Prostate gland (tissue), 2 donors: ENCODE data around the gene PHLDB1. TPM values are rescaled to one million over a fixed set of nuclear protein-coding genes. Genes with fewer than 3 reads are reported as not detected.

Experiments used
- DNase-seq: peaks from one replicate; pipeline ENCODE4 v3.0.0-alpha.2; 2019; ENCODE audit warnings: low spot score
- H3K27ac ChIP-seq, 2 donors: fragments of 200-600 bp; sonication (generic); 2 replicates each; pipeline ENCODE4 v1.5.1; 2017 to 2019
- H3K27me3 ChIP-seq: fragments of 200-600 bp; sonication (generic); replicated peaks from 2 replicates; pipeline ENCODE4 v1.5.1; 2019; ENCODE audit not compliant: insufficient read depth
- H3K36me3 ChIP-seq, 2 donors: fragments of 200-600 bp; sonication (generic); 1 replicate in 1 of 2; 2 replicates in 1 of 2; pipeline versions ENCODE4 v1.5.1 to v1.8.1; 2017 to 2019
- H3K4me1 ChIP-seq: fragments of 200-600 bp; sonication (generic); replicated peaks from 2 replicates; pipeline ENCODE4 v1.5.1; 2019
- H3K4me3 ChIP-seq, 2 donors: fragments of 200-600 bp; sonication (generic); 2 replicates each; pipeline ENCODE4 v1.5.1; 2017 to 2019
- H3K9me3 ChIP-seq: fragments of 200-600 bp; sonication (generic); 2 replicates; pipeline ENCODE4 v1.5.1; 2017
- CTCF ChIP-seq, 4 experiments: fragments of 200-600 bp in 2 of 4; fragments of 450-650 bp in 2 of 4; sonication (generic) in 2 of 4; IDR thresholded peaks; 1 replicate in 3 of 4; 2 replicates in 1 of 4; pipeline ENCODE4 v1.5.1; 2016 to 2019; ENCODE audit warnings: antibody characterized with exemption in 4 of 4, mild to moderate bottlenecking in 2 of 4, moderate library complexity in 2 of 4
- POLR2A ChIP-seq: fragments of 450-650 bp; IDR thresholded peaks from one replicate; pipeline ENCODE4 v1.6.1; 2016; ENCODE audit warnings: antibody characterized with exemption, mild to moderate bottlenecking
- POLR2AphosphoS5 ChIP-seq: sonication (generic); formaldehyde crosslinking; IDR thresholded peaks from one replicate; pipeline ENCODE4 v1.6.1; 2017; ENCODE audit warnings: antibody characterized with exemption
- WGBS: methylation state at CpG from one replicate; pipeline ENCODE4 v1.1.5; 2018; 5-methylcytosine and 5-hydroxymethylcytosine counted together
- intact Hi-C: fragments of 100-400 bp; cut with DNase I; formaldehyde crosslinking; loops from one replicate; pipeline ENCODE4 v1.14.2; 2022
- total RNA-seq, 2 donors: library from RNA; depleted of rRNA; stranded (reverse); fragments of >200 nt; gene quantifications; one replicate each; pipeline ENCODE4 v1.1.0, GENCODE V29; 2016

PHLDB1 gene
- total RNA-seq, 2 donors from 2014 or later: 74.5 to 113 TPM

GRCh38 chr11:118618115-118618990 lies 10.9 kb downstream of the PHLDB1 start:
- intact Hi-C loops: no loop called here
- no peak overlapping the region for H3K4me3 ChIP-seq
- TF ChIP-seq POLR2A: no peak
- peak; percentile 25 for TF ChIP-seq POLR2AphosphoS5
- DNase-seq: peak; percentile 52
- peaks cover 20% of the 10 kb centered on the region for H3K4me1 ChIP-seq
- H3K27me3 ChIP-seq: no peaks in the 10 kb centered on the region
- peak overlapping the region; percentile 83 to 87 for H3K27ac ChIP-seq
- WGBS: 20% methylated on average over 11 of the region's 11 CpGs
- no peaks in the 10 kb centered on the region for H3K9me3 ChIP-seq
- H3K36me3 ChIP-seq: no peaks in the 10 kb centered on the region

GRCh38 chr11:118618991-118619375 lies 11.6 kb downstream of the PHLDB1 start:
- no peaks in the 10 kb centered on the region for H3K9me3 ChIP-seq
- peaks cover 20% of the 10 kb centered on the region for H3K4me1 ChIP-seq
- no peaks in the 10 kb centered on the region for H3K36me3 ChIP-seq
- WGBS: 22% methylated on average over 4 of the region's 4 CpGs
- intact Hi-C loops: no loop called here
- no peak for TF ChIP-seq POLR2AphosphoS5
- TF ChIP-seq POLR2A: no peak
- no peak for TF ChIP-seq CTCF (IDR thresholded peaks at IDR 0.05)
- no peak for DNase-seq
- H3K27ac ChIP-seq: peak overlapping the region; percentile 83 to 87
- no peak overlapping the region for H3K4me3 ChIP-seq
- H3K27me3 ChIP-seq: no peaks in the 10 kb centered on the region

GRCh38 chr11:118619444-118620197 lies 12.2 kb downstream of the PHLDB1 start:
- Histone ChIP-seq H3K4me3 (no peak overlapping the region), H3K36me3 (no peaks in the 10 kb centered on the region), H3K9me3 (no peaks in the 10 kb centered on the region), H3K4me1 (peaks cover 20% of the 10 kb centered on the region), H3K27me3 (no peaks in the 10 kb centered on the region), H3K27ac (peak overlapping the region; percentile 83 to 87)
- intact Hi-C loops: no loop called here
- DNase-seq: no peak
- WGBS: 25% methylated on average over 6 of the region's 6 CpGs
- TF ChIP-seq POLR2AphosphoS5: peak; percentile 58
- peak; percentile 15 for TF ChIP-seq POLR2A
- no peak for TF ChIP-seq CTCF (IDR thresholded peaks at IDR 0.05)

- H3K4me1 ChIP-seq: peaks cover 20% of the 10 kb centered on the region
- H3K36me3 ChIP-seq: no peaks in the 10 kb centered on the region
- intact Hi-C loops: no loop called here
- peak overlapping the region in 1 of 2 donors; percentile 45 for H3K4me3 ChIP-seq
- no peak for DNase-seq
- H3K27me3 ChIP-seq: no peaks in the 10 kb centered on the region
- 62% methylated on average over 7 of the region's 7 CpGs for WGBS
- H3K9me3 ChIP-seq: no peaks in the 10 kb centered on the region
- peak overlapping the region; percentile 83 to 87 for H3K27ac ChIP-seq
- TF ChIP-seq POLR2A (no peak), POLR2AphosphoS5 (no peak), CTCF (IDR thresholded peaks at IDR 0.05) (no peak)
Observed at GRCh38 chr11:118620529-118621070, 13.2 kb downstream of the PHLDB1 start.

- no peaks in the 10 kb centered on the region for H3K27me3 ChIP-seq
- peak; percentile 84 for DNase-seq
- no peaks in the 10 kb centered on the region for H3K36me3 ChIP-seq
- TF ChIP-seq POLR2AphosphoS5: peak; percentile 73
- no peak for TF ChIP-seq CTCF (IDR thresholded peaks at IDR 0.05)
- TF ChIP-seq POLR2A: peak; percentile 68
- WGBS: 2% methylated on average over 38 of the region's 38 CpGs
- peaks cover 20% of the 10 kb centered on the region for H3K4me1 ChIP-seq
- no peaks in the 10 kb centered on the region for H3K9me3 ChIP-seq
- intact Hi-C loops: no loop called here
- H3K4me3 ChIP-seq: peak overlapping the region; percentile 45 to 47
- peak overlapping the region; percentile 83 to 87 for H3K27ac ChIP-seq
Observed at GRCh38 chr11:118621071-118621783, 13.8 kb downstream of the PHLDB1 start.
